A673 (cell line): ENCODE data around the gene FAM174B.

ENCODE experiments used
- CTCF ChIP-seq: fragments of 300-800, 200-600 bp; sonication (generic); conservative IDR thresholded peaks from 2 replicates; pipeline ENCODE4 v1.5.1; 2017; ENCODE audit warnings: low read depth, mild to moderate bottlenecking, antibody characterized with exemption, low read length, moderate library complexity, mixed read lengths
- EZH2 ChIP-seq: fragments of 200-600 bp; sonication (generic); IDR thresholded peaks from 2 replicates; pipeline ENCODE4 v1.6.1; 2017; ENCODE audit warnings: borderline replicate concordance, low read depth, mild to moderate bottlenecking, mixed read lengths, antibody characterized with exemption, low read length; ENCODE audit not compliant: poor library complexity, severe bottlenecking

GRCh38 chr15:92650256-92650655 is 5.3 kb downstream of the FAM174B start:
- no peak for TF ChIP-seq CTCF
- TF ChIP-seq EZH2: no peak
